Osteoblast (primary cell): ENCODE measurements around the gene HNMT. TPM values are rescaled to one million over a fixed set of nuclear protein-coding genes. Genes with fewer than 3 reads are reported as not detected.

Experiments
- DNase-seq: peaks from one replicate; pipeline ENCODE4 v3.0.0; 2011; ENCODE audit warnings: low spot score, mixed read lengths; ENCODE audit not compliant: insufficient read length; ENCODE audit errors: missing footprints
- H2AFZ ChIP-seq: 2 replicates; pipeline ENCODE4 v1.6.0; 2011; ENCODE audit warnings: mild to moderate bottlenecking, low read length
- H3K27ac ChIP-seq: 2 replicates; pipeline ENCODE4 v1.5.1; 2011; ENCODE audit warnings: mild to moderate bottlenecking, low read depth, low read length, moderate library complexity
- H3K27me3 ChIP-seq: 2 replicates; pipeline ENCODE4 v1.6.0; 2012; ENCODE audit warnings: mild to moderate bottlenecking, control low read depth, inconsistent platforms, low read length, moderate library complexity; ENCODE audit not compliant: insufficient read depth
- H3K36me3 ChIP-seq: 2 replicates; pipeline ENCODE4 v1.5.1; 2011; ENCODE audit warnings: mild to moderate bottlenecking, low read length, control low read depth, moderate library complexity; ENCODE audit not compliant: insufficient read depth
- H3K4me1 ChIP-seq: 2 replicates; pipeline ENCODE4 v1.5.1; 2011; ENCODE audit warnings: mild to moderate bottlenecking, low read length, control low read depth, moderate library complexity; ENCODE audit not compliant: insufficient read depth
- H3K4me2 ChIP-seq: 2 replicates; pipeline ENCODE4 v1.6.0; 2011; ENCODE audit warnings: mild to moderate bottlenecking, low read length; ENCODE audit not compliant: insufficient read depth
- H3K4me3 ChIP-seq: fragments of 200-600 bp; sonication (generic); 3 replicates; pipeline ENCODE4 v1.5.1; 2012; ENCODE audit warnings: mild to moderate bottlenecking, low read length, inconsistent platforms; ENCODE audit not compliant: insufficient read depth
- H3K79me2 ChIP-seq: 2 replicates; pipeline ENCODE4 v1.6.0; 2012; ENCODE audit warnings: mild to moderate bottlenecking, low read length, control low read depth, inconsistent platforms; ENCODE audit not compliant: insufficient read depth
- H3K9me3 ChIP-seq: 2 replicates; pipeline ENCODE4 v1.5.1; 2011; ENCODE audit warnings: low read depth, low read length, control low read depth
- H4K20me1 ChIP-seq: 2 replicates; pipeline ENCODE4 v1.6.0; 2012; ENCODE audit warnings: mild to moderate bottlenecking, low read length, control low read depth; ENCODE audit not compliant: insufficient read depth
- CTCF ChIP-seq: IDR thresholded peaks from 2 replicates; pipeline ENCODE4 v1.5.1; 2011; ENCODE audit warnings: mild to moderate bottlenecking, low read depth, low read length, moderate library complexity; ENCODE audit errors: extremely low read depth
- total RNA-seq: library from RNA; depleted of rRNA; stranded (reverse); fragments of >200 nt; gene quantifications from 2 replicates; pipeline ENCODE4 v1.2.3, GENCODE V29; 2012

The HNMT gene
- total RNA-seq, 1 donor, result 115 TPM

GRCh38 chr2:137929519-137929916 lies 34.8 kb upstream of the HNMT start:
- DNase-seq, result peak; percentile 39
- no peaks in the 10 kb centered on the region for H3K36me3 ChIP-seq
- H3K4me2 ChIP-seq, result no peak overlapping the region
- no peak overlapping the region for H3K4me3 ChIP-seq
- H2AFZ ChIP-seq, result no peak overlapping the region
- H3K79me2 ChIP-seq, result no peaks in the 10 kb centered on the region
- H3K4me1 ChIP-seq, result peaks cover 14% of the 10 kb centered on the region
- H4K20me1 ChIP-seq, result no peaks in the 10 kb centered on the region
- no peaks in the 10 kb centered on the region for H3K9me3 ChIP-seq
- peak overlapping the region; percentile 48 for H3K27ac ChIP-seq
- no peaks in the 10 kb centered on the region for H3K27me3 ChIP-seq
- no peak for TF ChIP-seq CTCF

GRCh38 chr2:137930146-137930545 lies 34.1 kb upstream of the HNMT start:
- no peaks in the 10 kb centered on the region for H3K9me3 ChIP-seq
- no peak for DNase-seq
- H3K4me1 ChIP-seq, result peaks cover 14% of the 10 kb centered on the region
- no peak for TF ChIP-seq CTCF
- no peaks in the 10 kb centered on the region for H4K20me1 ChIP-seq
- no peaks in the 10 kb centered on the region for H3K79me2 ChIP-seq
- H3K27ac ChIP-seq, result no peak overlapping the region
- no peak overlapping the region for H2AFZ ChIP-seq
- H3K36me3 ChIP-seq, result no peaks in the 10 kb centered on the region
- H3K27me3 ChIP-seq, result no peaks in the 10 kb centered on the region
- no peak overlapping the region for H3K4me2 ChIP-seq
- no peak overlapping the region for H3K4me3 ChIP-seq

GRCh38 chr2:137935591-137935990 lies 28.7 kb upstream of the HNMT start:
- Histone ChIP-seq H2AFZ (no peak overlapping the region), H4K20me1 (no peaks in the 10 kb centered on the region), H3K36me3 (no peaks in the 10 kb centered on the region), H3K4me2 (no peak overlapping the region), H3K4me1 (no peaks in the 10 kb centered on the region), H3K4me3 (no peak overlapping the region), H3K27ac (no peak overlapping the region), H3K79me2 (no peaks in the 10 kb centered on the region), H3K9me3 (no peaks in the 10 kb centered on the region), H3K27me3 (peaks cover 7% of the 10 kb centered on the region)
- no peak for DNase-seq
- TF ChIP-seq CTCF, result no peak

DNA sequence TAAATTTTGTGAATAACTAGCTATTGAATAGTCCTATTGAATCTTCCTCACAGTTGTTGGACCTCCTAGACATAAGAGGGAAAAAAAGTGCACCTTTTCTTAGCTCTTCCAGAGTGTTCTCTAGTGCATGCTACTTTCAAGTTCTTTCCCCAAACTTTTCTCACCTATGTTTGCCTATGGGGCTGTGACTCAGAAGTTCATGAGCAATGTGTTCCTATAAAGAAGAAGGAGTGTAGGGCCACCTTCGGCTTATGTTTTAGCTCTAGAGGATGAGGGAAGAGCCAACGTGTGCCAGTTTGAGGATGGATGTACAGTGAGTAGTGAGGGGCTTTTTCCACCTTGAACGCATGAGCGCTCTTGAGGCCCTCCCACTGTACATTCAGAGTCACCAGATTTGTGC lies 27.0 kb upstream of the HNMT start:
- Histone ChIP-seq H2AFZ (no peak overlapping the region), H4K20me1 (no peaks in the 10 kb centered on the region), H3K27ac (no peak overlapping the region), H3K4me2 (no peak overlapping the region), H3K36me3 (no peaks in the 10 kb centered on the region), H3K79me2 (no peaks in the 10 kb centered on the region), H3K9me3 (no peaks in the 10 kb centered on the region), H3K27me3 (peaks cover 7% of the 10 kb centered on the region), H3K4me1 (no peaks in the 10 kb centered on the region), H3K4me3 (no peak overlapping the region)
- TF ChIP-seq CTCF, result no peak
- DNase-seq, result no peak
